Activated naive CD8-positive, alpha-beta T cell (primary cell): Measurements from ENCODE around the gene DAPK1.
A peak's percentile ranks its signal among the peaks of the same experiment; 100 is the strongest.

Experiments
- H3K27ac Mint-ChIP-seq: one replicate; pipeline ENCODE4 v1.8.0; 2021; ENCODE audit warnings: mixed read lengths
- H3K27me3 Mint-ChIP-seq: one replicate; pipeline ENCODE4 v1.8.0; 2021; ENCODE audit warnings: mixed read lengths
- H3K36me3 Mint-ChIP-seq: one replicate; pipeline ENCODE4 v1.8.0; 2021; ENCODE audit warnings: mixed read lengths
- H3K4me1 Mint-ChIP-seq: one replicate; pipeline ENCODE4 v1.8.0; 2021; ENCODE audit warnings: low read depth, mixed read lengths
- H3K4me3 Mint-ChIP-seq: one replicate; pipeline ENCODE4 v1.8.0; 2021; ENCODE audit warnings: mild to moderate bottlenecking, mixed read lengths
- H3K9me3 Mint-ChIP-seq: one replicate; pipeline ENCODE4 v1.8.0; 2021; ENCODE audit warnings: low read depth, mixed read lengths

The DAPK1 gene

DNA sequence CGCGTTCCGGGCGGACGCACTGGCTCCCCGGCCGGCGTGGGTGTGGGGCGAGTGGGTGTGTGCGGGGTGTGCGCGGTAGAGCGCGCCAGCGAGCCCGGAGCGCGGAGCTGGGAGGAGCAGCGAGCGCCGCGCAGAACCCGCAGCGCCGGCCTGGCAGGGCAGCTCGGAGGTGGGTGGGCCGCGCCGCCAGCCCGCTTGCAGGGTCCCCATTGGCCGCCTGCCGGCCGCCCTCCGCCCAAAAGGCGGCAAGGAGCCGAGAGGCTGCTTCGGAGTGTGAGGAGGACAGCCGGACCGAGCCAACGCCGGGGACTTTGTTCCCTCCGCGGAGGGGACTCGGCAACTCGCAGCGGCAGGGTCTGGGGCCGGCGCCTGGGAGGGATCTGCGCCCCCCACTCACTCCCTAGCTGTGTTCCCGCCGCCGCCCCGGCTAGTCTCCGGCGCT, at the start of gene DAPK1:
Gene DAPK1, plus strand, starts transcription at position 264 of the 442 bp plus-strand sequence. CDS start 1,211 bp downstream, outside the sequence.
- H3K36me3 Mint-ChIP-seq: no peaks in the 10 kb centered on the region
- H3K27ac Mint-ChIP-seq: no peak within 1 kb of the TSS
- H3K27me3 Mint-ChIP-seq: peaks cover 24% of the 10 kb centered on the region
- peaks cover 17% of the 10 kb centered on the region for H3K4me1 Mint-ChIP-seq
- no peaks in the 10 kb centered on the region for H3K9me3 Mint-ChIP-seq
- H3K4me3 Mint-ChIP-seq: peak within 1 kb of the TSS; percentile 59

- H3K27ac Mint-ChIP-seq: no peak overlapping the region
- no peaks in the 10 kb centered on the region for H3K36me3 Mint-ChIP-seq
- H3K4me1 Mint-ChIP-seq: peaks cover 2% of the 10 kb centered on the region
Measured at GRCh38 chr9:87451149-87451548, 46.5 kb upstream of the DAPK1 start.

GRCh38 chr9:87455407-87455806, 42.3 kb upstream of the DAPK1 start:
- Mint-ChIP-seq H3K9me3 (peaks cover 8% of the 10 kb centered on the region), H3K36me3 (no peaks in the 10 kb centered on the region), H3K4me1 (no peaks in the 10 kb centered on the region), H3K27me3 (peaks cover 2% of the 10 kb centered on the region), H3K27ac (no peak overlapping the region), H3K4me3 (no peak overlapping the region)

More at GRCh38 chr9:87451149-87451548, 46.5 kb upstream of the DAPK1 start:
- Mint-ChIP-seq H3K27me3 (no peaks in the 10 kb centered on the region), H3K9me3 (peaks cover 6% of the 10 kb centered on the region), H3K4me3 (no peak overlapping the region)

- H3K36me3 Mint-ChIP-seq: no peaks in the 10 kb centered on the region
- no peak overlapping the region for H3K4me3 Mint-ChIP-seq
- H3K27ac Mint-ChIP-seq: no peak overlapping the region
- peaks cover under 1% of the 10 kb centered on the region for H3K9me3 Mint-ChIP-seq
- H3K4me1 Mint-ChIP-seq: peaks cover 3% of the 10 kb centered on the region
- peaks cover 2% of the 10 kb centered on the region for H3K27me3 Mint-ChIP-seq
Measured at GRCh38 chr9:87461256-87461655, 36.4 kb upstream of the DAPK1 start.

DNA sequence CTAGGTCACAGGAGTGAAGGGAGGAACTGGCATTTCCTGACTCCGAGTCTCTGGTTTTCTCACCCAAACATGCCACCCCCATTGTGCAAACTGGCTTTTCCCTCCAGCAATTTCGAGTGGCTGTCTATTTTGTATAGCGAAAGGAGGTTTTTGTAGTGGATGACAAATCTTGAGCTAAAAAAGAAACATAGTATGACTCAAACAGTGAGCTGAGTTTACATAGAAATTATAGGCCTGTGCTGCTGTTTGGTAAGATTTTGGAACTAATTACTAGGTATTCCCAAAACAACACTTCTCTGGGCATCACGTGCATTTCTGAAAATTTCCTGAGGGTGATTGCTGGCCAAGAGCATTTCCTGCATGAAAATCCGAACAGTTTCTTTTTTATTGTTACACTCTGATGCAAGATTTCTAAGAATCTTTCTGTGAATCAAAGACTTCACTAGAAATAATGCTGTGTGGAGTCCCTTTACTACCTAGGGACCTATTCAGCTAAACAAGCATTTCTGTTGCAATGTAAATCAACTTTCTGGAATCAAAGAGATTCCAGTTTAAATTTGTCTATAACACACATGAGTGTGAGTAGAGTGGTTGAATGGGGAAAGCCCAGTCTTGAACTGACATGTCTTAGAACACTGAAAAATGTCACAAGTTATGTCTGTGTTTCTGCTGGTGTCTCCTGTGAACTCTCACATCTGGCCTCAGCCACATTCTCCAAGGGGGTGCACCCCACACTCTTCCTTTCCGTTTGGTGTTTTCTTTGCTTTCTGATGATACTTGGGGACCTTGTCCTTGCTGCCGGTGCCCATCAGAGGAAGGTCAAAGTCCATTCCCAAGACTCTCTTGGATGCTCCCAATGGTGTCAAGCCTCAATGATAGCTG, 33.3 kb upstream of the DAPK1 start:
- H3K27ac Mint-ChIP-seq: peak overlapping the region; percentile 8
- peaks cover 2% of the 10 kb centered on the region for H3K27me3 Mint-ChIP-seq
- H3K36me3 Mint-ChIP-seq: no peaks in the 10 kb centered on the region
- no peaks in the 10 kb centered on the region for H3K9me3 Mint-ChIP-seq
- no peak overlapping the region for H3K4me3 Mint-ChIP-seq
- peaks cover 3% of the 10 kb centered on the region for H3K4me1 Mint-ChIP-seq

DNA sequence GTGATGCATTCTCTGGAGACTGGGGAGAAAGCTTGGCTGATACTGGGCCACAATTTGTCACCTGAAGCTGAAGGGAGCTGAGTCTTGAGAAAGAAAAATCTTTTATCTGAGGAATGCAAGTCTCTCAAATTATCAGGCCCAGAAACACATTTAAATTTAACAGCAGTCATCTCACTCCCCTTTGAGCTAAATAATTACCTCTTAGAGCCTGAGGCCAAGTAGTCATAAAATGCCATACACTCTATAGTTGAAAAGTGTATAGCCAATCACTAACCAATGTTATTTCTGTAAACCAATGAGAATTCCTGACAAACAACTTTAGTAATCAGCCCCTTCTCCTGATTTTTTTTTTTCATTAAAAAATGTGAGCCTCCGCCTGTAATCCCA, 32.7 kb upstream of the DAPK1 start:
- no peaks in the 10 kb centered on the region for H3K36me3 Mint-ChIP-seq
- peaks cover 3% of the 10 kb centered on the region for H3K4me1 Mint-ChIP-seq
- peak overlapping the region; percentile 10 for H3K27ac Mint-ChIP-seq
- no peaks in the 10 kb centered on the region for H3K9me3 Mint-ChIP-seq
- H3K27me3 Mint-ChIP-seq: no peaks in the 10 kb centered on the region
- no peak overlapping the region for H3K4me3 Mint-ChIP-seq

- Mint-ChIP-seq H3K27ac (no peak overlapping the region), H3K36me3 (no peaks in the 10 kb centered on the region), H3K9me3 (no peaks in the 10 kb centered on the region), H3K4me3 (no peak overlapping the region), H3K27me3 (no peaks in the 10 kb centered on the region), H3K4me1 (peaks cover 3% of the 10 kb centered on the region)
Measured at GRCh38 chr9:87465816-87466215, 31.9 kb upstream of the DAPK1 start.

- Mint-ChIP-seq H3K36me3 (no peaks in the 10 kb centered on the region), H3K4me1 (peaks cover 3% of the 10 kb centered on the region), H3K4me3 (no peak overlapping the region), H3K27ac (no peak overlapping the region), H3K9me3 (no peaks in the 10 kb centered on the region), H3K27me3 (no peaks in the 10 kb centered on the region)
Measured at GRCh38 chr9:87467187-87467586, 30.5 kb upstream of the DAPK1 start.

GRCh38 chr9:87469793-87470465, 27.7 kb upstream of the DAPK1 start:
- H3K4me1 Mint-ChIP-seq: peaks cover under 1% of the 10 kb centered on the region
- H3K9me3 Mint-ChIP-seq: no peaks in the 10 kb centered on the region
- no peak overlapping the region for H3K4me3 Mint-ChIP-seq
- H3K36me3 Mint-ChIP-seq: no peaks in the 10 kb centered on the region
- no peaks in the 10 kb centered on the region for H3K27me3 Mint-ChIP-seq
- H3K27ac Mint-ChIP-seq: no peak overlapping the region

- H3K27me3 Mint-ChIP-seq: no peaks in the 10 kb centered on the region
- H3K27ac Mint-ChIP-seq: no peak overlapping the region
- no peaks in the 10 kb centered on the region for H3K9me3 Mint-ChIP-seq
- no peaks in the 10 kb centered on the region for H3K36me3 Mint-ChIP-seq
- H3K4me3 Mint-ChIP-seq: no peak overlapping the region
- no peaks in the 10 kb centered on the region for H3K4me1 Mint-ChIP-seq
Measured at GRCh38 chr9:87471746-87472145, 25.9 kb upstream of the DAPK1 start.

DNA sequence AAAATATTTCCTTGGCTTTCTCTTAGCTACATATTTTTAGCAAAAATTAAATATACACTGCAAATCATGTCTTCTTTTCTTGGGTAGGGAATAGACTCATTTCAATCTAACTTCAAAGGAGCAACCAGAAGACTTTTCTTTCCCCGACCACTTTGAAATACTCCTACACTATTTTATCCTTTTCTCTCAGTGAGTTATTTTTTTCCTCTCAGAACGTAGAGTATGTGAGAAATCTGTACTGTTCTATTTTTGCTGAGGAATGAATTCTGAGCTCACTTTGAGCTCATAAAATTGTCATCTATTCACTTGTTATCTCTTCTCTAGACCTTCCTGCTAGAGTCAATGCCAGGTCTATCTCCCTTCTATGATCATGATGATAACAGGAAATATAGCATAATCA, 22.2 kb upstream of the DAPK1 start:
- Mint-ChIP-seq H3K27ac (no peak overlapping the region), H3K9me3 (no peaks in the 10 kb centered on the region), H3K4me3 (no peak overlapping the region), H3K27me3 (no peaks in the 10 kb centered on the region), H3K36me3 (no peaks in the 10 kb centered on the region), H3K4me1 (no peaks in the 10 kb centered on the region)

- no peak overlapping the region for H3K27ac Mint-ChIP-seq
- no peaks in the 10 kb centered on the region for H3K4me1 Mint-ChIP-seq
- H3K4me3 Mint-ChIP-seq: no peak overlapping the region
Measured at GRCh38 chr9:87478226-87478992, 19.3 kb upstream of the DAPK1 start.

GRCh38 chr9:87479801-87480201, 17.9 kb upstream of the DAPK1 start:
- no peaks in the 10 kb centered on the region for H3K9me3 Mint-ChIP-seq
- no peak overlapping the region for H3K27ac Mint-ChIP-seq
- peaks cover 2% of the 10 kb centered on the region for H3K27me3 Mint-ChIP-seq
- no peak overlapping the region for H3K4me3 Mint-ChIP-seq
- no peaks in the 10 kb centered on the region for H3K4me1 Mint-ChIP-seq
- H3K36me3 Mint-ChIP-seq: no peaks in the 10 kb centered on the region

More at GRCh38 chr9:87478226-87478992, 19.3 kb upstream of the DAPK1 start:
- Mint-ChIP-seq H3K27me3 (peaks cover 2% of the 10 kb centered on the region), H3K9me3 (no peaks in the 10 kb centered on the region), H3K36me3 (no peaks in the 10 kb centered on the region)

DNA sequence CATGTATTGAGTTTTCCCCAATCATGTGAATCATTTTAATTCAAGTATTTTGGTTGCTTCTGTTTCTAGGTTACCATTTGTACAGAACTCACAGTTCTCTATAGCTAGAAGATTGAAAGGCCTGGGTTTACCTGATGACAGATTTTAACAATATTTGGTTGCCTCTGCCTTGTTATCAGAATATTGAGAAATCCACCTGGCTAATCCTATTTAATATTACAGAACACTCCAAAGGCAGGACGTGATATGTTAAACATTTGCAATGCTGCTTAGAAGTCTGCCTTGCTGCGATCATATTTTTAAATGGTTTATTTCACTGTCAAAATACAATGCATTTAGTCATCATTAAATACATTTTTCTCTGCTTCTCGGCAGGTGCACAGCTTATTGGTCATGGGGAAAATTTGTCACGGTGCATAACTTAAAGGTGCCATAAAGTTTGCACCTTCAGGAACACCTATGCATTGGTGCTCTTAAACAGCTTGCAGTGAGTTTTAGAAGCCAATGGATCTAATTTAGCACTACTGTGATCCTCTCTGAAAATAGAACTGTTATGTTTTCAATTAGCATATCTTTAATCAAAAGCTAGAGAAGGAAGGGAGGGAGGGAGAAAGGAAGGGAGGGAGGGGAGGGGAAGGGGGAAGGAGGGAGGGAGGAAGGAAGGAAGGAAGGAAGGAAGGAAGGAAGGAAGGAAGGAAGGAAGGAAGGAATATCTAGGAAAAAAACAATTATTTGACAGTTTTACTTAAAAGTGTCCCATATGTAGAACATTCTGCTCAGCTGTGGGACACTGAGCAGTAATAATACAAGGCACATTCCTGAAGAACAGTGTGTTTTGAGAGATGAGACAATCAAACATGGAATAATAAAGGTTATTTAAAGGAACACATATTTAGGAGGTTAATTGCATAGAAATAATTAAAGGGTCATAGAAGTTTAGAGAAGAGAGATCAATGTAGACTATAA, 15.5 kb upstream of the DAPK1 start:
- no peaks in the 10 kb centered on the region for H3K36me3 Mint-ChIP-seq
- no peak overlapping the region for H3K4me3 Mint-ChIP-seq
- H3K4me1 Mint-ChIP-seq: no peaks in the 10 kb centered on the region
- no peak overlapping the region for H3K27ac Mint-ChIP-seq
- H3K27me3 Mint-ChIP-seq: peaks cover 2% of the 10 kb centered on the region
- no peaks in the 10 kb centered on the region for H3K9me3 Mint-ChIP-seq
